GM19328 (cell line): ENCODE measurements around the gene EML6.
"Not testable (repeated sequence)": the region's sequence is repeated elsewhere in the genome, so short reads cannot be mapped to it uniquely, and the experiment has no call there.

Experiments
- ATAC-seq: cut with Tn5 transposase; IDR thresholded peaks from one replicate; pipeline ENCODE4 v1.9.1; 2021; ENCODE audit warnings: mild to moderate bottlenecking, moderate library complexity; ENCODE audit not compliant: unreplicated experiment

EML6 gene

DNA sequence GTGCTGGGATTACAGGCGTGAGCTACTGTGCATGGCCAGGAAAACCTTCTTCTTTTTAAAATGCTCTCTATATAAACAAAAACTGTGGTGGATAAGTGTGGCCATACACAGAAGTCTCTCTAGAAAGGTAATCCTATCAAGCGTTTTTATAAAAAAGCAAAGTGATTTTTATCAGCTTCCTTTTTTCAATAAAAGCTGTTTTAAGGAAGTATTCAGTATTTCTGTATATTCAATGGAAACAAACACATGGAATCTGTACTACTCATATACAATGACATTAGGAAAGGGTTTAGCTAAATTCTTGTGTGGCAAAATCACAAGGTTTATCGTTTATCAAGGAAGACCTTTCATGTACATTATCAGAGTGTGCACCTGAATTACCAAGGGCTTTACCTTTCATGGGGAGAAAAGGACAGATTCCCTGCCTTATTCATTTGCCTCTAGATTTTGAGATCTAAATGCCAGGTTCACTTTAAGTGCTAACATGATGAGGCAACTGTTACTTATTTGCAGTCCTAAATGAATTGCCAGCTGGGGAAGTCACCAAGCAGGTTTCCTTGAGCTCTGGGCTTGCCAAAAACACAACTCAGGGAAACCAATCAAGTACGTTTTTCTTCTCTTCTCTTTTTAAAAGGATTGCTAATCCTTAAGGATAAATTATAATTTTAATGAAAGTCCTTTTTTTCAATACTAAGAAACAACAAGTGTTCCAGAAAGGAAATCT lies 256.0 kb downstream of the EML6 start:
- no peak for ATAC-seq

DNA sequence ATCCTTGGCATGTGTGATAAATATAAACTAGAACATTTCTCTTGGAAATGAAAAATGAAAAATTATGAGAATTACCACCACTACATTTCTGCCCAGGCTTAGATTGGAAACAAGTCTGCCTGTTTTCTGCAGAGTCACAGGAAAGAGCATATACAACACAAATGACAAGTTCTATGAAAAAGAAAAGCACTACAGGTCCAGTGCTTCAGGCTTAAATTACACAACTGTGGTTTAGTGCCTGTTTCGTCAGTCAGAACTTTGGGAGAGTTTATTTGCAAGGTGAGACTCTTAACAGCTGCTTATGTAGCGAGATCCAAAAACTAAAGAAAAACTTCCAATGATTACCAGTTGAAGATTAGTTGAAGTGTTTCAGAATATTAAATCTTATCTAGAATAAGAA lies 257.9 kb downstream of the EML6 start:
- no peak for ATAC-seq

DNA sequence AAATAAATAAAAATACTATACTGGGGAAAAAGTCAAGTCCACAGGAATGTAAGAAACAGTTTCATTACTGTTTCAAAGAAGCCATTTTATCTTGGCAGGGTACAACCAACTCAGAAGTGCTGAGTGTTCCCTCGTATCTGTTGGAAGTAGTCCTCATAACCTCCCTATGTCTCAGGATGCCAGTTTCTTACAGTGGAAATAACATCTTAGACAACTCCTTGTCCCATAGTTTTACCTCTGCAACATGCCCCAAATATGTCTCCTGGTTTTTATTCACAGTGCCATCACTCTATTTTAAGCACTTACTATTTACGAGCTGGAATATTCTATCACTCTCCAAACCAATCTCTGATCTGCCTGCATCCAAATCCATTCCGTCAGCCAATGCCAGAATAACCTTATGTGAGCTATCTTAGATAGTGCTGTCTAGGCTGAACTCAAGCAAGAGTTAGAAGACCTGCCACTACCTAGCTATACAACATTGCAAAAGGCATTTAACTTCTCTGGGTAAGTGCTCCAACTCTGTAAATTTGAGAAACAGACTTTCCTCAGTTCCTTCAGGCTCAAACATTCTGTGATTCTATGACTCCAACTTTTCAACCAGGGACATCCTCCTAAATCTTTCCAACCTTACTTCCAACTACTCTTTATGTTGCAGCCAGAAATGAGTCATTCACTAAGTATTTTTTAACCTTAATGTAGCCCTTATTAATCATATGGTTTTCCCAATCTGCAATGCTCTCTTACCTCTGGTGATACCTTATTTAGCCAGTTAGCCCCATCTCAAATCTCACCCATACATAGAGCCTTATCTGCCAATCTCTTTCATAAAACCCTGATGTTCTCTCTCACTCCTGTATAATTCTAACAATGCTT lies 260.1 kb downstream of the EML6 start:
- no peak for ATAC-seq

DNA sequence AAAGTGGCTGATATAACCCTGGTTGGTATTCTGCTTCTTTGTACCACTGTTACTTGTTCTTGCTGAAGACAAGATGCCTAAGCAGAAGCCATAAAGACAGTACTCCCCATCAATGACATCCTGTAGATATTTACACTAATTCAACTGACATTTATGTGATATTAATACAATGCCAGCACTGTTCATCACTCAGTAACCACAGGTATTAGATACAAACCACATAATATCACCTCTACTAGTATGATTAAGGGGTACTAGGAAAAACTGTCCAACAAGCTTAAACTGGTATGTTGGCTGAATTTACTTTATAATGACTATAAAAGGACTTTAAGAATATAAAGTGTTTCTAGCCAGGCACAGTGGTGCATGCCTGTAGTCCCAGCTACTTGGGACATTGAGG lies 261.0 kb downstream of the EML6 start:
- ATAC-seq, result no peak

DNA sequence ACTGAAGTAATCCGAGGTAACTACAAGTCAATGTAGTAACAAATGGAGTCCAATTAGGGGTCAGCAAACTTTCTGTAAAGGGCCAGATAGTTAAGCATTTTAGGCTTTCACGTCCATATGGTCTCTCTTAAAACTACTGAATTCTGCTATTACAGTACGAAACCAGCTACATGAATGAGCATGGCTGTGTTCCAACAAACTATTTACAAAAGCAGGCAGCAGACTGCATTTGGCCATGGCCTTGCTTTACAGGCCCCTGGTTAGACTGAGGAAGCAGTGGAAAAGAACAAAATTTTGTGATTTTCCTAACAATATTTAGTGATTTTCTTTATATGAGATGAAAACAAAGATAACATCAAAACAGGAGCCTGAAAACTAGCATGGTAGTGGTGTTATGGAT lies 262.8 kb downstream of the EML6 start:
- no peak for ATAC-seq

DNA sequence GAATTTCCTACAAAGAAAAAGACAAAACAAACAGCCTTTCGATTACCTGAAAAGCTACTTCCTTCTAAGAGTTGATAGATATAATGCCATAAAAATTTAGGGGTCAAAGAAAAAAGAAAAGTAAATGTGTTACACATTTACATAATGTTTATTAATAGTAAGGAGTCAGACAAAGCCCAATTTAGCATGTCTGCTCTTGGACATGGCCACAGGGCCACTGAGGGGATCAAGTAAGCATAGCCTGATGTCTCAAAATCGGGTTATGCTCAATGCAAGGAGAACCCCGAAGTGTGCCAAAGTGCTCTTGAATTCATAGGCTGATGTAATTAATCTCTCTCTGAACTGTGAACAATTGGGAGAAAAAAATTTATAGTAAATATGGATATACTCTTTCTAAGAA lies 265.1 kb downstream of the EML6 start:
- ATAC-seq, result no peak

DNA sequence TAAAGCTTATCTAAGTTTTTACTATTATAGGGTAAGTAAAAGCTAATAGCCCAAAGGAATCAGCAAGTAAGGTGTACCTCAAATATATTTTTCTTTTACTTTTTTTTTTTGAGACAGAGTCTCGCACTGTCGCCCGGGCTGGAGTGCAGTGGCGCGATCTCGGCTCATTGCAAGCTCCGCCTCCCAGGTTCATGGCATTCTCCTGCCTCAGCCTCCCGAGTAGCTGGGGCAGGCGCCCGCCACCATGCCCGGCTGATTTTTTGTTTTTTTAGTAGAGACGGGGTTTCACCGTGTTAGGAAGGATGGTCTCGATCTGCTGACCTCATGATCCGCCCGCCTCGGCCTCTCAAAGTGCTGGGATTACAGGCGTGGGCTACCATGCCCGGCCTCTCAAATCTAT lies 267.2 kb downstream of the EML6 start:
- not testable (repeated sequence) for ATAC-seq

DNA sequence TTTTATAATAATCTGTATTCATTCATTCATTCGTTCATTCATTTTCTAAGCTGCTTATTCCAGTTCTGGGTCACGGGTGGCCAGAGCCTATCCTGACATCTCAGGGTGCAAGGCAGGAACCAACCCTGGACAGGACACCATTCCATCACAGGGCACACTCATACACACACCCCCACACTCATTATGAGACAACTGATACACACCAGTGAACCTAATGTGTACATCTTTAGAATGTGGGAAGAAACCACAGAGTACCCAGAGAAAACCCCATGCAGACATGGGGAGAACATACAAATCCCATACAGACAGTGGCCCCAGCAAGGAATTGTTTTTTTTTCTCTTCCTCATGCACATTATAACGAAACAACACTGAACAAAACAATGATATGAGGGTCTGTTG lies 272.1 kb downstream of the EML6 start:
- ATAC-seq, result peak; percentile 51

DNA sequence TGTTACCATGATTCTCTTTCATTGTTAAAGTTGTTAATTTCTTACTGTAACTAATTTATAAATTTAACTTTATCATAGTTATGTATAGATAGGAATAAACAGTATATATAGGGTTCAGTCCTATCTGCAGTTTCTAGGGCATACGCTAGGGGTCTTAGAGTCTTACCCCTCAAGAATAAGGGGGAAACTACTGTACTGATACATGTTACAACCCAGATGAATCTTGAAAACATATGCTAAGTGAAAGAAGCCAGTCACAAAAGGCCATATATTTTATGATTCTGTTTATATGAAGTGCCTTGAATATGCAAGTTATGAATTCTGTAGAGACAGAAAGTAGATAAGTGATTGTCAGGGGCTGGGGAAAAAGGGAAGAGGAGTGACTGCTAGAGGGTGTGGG lies 274.4 kb downstream of the EML6 start:
- no peak for ATAC-seq

DNA sequence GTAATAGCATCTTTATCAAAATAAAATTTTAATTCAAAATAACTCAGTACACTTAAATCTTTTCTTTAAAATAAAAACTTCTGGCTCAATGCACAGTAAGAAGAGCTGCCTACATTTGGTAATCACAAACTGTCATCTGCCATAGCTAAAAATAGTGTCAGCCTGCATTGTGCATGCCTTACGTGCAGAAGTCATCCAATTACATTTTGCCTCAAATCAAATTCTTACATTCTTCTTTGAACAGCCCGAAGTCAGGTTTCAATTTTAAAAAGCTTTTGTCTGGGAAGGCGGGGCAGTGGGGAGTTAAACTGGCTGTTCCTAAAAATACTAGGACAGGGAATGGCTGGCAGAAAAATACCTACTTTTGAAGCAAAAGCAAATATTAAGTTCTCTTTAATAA lies 275.7 kb downstream of the EML6 start:
- no peak for ATAC-seq

DNA sequence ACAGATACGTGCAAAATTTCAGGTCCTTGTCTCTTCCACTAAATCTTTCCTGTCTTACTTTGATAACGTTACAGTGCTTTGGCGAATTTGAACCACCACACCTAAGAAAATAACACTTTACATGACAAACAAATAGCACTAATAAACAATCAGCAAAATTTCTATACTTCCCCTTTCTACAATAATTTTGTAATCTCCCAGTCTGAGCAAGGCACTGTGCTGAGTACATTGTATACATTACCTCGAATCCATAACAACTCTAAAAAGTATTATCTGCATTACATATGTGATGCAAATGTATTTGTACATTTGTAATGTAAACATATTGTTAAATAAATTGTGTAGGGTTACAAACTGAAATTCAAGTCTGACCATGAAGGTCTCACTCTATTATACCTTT lies 276.9 kb downstream of the EML6 start:
- no peak for ATAC-seq

DNA sequence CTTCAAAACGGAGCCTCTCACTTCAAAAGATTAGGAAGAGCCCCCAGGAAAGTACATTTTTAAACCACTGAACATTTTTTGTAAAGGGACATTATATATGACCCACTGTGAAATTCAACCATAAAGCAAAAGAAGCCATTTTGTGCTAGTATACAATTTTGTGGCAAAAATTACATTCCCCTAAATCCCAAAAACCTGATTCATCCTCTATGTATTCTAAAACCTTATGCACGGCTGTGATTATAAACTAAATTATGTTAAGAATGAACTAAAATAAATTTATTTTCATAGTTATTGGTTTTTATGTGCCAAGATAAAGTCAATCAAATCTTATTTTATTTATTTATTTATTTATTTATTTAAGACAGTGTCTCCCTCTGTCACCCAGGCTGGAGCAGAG lies 278.3 kb downstream of the EML6 start:
- ATAC-seq, result no peak

DNA sequence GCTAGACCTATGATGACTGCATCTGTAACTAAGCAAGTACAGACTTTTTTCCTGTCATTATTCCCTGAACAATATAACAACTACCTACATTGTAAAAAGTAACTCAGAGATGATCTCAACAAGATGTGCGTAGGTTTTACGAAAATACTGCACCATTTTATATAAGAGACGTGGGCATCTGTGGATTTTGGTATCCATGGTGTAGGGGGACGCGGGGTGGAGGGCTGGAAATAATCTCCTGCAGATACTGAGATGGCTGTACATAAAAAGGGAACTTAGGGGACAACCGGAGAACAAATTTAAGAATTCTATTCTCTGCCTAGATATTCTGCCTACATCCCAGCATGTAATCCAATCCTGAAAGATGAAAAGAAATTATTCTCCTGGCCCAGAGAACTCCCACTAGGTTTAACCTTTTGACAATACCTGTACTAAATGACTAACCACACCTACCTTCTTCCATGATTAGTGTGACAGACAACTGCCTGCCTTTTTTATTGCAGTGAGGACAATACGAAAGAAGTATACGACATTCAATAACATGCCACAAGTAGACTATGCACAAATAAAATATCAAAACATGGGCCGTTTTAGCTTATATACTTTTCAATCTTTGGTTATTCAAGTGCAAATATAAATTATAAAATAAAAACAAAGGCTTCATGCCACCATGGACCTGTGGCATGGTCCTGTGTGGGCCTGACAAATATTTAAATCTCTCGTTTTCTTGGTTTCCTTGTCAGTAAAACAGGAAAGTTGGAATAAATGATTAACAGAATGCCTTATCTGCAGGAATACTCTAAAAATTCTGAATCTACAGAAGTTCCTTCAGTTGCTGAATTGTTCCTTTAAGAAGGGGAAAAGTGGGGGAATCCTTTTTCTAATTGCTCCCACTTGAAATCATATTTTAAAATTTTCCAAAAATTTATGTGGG lies 280.5 kb downstream of the EML6 start:
- no peak for ATAC-seq

DNA sequence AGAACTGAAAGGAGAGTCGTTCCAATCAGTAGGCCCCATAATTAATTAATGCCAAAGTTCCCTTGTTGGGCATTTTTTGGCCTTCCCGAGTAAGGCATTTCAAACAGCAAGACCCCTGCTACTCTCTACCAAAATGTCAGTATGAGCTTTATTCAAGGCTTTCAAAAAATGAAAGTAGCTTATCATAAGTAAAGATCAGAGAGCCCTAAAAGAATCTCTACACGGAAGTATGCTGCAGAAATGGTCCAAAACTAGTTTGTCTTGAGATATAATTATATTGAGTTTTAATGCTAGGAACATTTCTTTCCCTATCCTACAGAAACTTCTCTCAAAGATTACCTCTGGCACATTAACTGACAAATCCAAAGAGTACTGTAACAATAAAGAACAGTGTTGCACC lies 282.8 kb downstream of the EML6 start:
- ATAC-seq, result no peak

DNA sequence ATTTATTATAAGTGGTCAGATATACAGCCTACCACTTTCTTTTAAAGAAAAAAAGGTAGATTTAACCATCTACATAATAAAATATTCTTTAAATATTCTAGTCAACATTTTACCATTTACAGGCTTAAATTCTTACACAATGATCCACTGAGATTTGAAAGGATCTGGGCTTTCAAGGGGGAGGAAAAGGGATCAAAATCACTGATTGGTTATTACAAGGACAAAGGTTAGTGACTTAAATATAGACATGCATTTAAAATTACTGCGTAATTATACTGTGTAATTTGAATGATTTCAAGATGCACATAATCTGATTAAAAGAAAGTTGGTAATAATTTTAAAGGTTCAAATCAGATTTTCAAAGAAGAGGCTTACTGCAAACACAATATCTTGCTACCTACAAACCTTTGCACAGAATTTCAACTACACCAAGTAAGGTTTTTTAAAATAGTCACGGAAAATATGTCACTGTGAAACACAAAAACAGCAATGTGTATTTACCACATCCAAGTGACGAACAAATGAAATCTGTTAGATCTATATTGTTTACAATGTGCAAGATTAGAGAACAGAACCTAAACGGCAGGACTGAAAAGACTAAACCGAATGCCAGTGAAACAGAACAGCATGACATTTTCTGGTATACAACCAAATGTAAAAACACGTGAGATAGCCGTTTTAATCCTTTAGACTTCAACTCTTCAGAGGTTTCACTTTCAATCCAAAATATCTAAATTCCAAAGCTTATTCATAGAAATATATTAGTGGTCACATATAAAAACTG lies 286.0 kb downstream of the EML6 start:
- peak; percentile 19 for ATAC-seq

DNA sequence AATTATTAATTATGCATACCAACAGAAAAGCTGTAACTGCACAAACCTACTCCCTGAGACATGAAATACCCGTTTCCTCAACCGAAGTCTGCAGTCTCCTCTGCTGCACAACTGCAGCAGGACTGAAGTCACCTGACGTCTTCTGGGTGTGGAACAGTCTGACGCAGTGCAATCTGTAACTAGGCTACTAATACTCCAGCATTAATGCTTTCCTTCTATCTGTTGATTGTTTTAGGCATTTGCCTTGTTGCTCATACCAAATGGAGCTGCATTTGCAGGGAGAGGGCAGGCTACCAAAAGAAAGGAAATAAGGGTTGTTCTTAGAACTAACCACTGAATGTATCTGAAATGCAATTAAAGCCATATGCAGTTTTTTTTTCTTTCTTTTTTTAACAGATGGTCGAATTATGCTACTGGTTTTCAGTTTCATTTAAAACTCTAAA lies 286.7 kb downstream of the EML6 start:
- ATAC-seq, result peak; percentile 84

DNA sequence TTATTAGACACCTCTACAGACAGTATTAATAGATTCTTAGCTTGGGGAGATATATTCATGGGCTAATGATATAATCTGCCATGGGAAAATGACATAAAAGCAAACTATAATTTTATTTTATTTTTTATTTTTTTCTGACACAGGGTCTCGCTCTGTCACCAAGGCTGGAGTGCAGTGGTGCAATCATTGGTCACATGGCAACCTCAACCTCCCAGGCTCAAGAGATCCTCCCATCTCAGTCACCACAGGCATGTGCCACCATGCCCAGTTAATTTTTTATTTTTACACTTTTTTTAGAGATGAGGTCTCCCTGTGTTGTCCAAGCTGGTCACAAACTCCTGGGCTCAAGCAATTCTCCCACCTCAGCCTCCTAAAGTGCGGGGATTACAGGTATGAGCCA lies 287.5 kb downstream of the EML6 start:
- no peak for ATAC-seq

DNA sequence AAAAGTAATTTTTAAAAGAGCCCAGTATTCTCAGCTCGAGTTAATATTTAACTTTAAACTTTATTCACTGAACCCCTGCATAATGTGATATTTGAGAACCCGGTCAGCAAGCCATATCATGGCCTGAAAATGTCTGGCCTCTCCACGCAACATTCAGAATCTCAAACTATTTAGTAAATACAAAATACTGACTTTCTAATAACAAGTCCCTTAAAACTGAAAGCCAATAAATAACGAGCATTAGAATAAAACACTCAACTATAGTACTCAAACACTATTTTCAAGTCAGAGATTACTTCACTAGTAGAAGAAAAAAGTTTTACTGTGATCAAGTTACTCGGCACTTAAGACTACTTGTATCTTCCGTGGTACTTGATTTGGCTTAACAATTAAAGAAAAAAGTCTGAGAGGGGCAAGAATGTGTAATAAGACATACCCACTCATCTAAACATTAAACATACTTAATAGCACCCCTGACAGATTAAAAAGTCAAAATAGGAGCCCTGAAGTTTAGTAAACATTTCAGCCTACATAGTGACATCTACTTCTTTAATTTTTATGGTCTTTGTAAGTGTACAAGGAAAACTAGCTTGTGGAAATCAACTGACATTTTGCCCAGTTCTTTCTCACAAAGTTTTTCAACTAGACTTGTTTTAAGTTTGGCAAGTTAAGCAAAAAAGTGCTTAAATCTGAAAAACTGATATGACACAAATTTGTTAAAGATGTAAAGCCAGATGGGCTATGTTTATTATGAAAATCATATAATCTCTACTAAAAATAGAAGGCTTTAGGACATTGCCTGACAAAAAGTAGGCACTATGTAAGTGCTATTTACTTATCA lies 288.6 kb downstream of the EML6 start:
- no peak for ATAC-seq

DNA sequence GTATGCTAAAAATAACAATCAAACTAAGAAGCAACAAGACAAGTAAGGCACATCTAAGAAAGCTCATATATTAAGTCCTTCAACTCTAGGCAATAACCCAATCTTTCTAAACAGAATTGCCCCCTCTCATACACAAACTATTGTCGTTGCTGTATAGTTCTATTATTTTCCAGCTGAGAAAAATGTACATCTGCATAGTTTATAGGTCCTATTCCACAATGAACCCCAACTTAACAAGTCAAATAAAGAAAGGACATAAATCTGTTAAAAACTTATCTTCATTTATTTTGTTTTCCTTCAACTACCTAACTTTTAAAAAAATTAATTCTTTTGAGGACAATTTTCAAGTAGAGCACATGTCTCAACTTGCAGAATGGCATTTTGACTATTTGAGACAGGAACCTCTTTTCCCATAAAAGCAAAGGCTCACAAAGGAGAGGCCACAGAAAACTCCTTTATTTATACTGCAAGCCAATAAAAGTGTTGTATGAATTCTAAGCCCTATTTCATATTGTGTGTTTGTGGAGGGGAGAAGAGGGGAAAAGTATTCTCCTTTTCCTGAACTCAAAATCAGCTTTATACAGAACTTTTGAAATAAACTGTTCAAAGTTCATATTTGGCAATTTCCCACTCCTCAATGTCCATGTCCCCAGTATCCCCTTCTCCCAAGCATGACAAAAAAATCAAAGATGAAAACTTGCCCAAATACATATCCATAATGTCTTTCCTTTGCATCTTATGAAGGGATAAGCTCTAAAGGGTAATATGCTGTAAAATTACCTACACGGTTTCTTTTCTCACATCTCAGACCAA lies 289.4 kb downstream of the EML6 start:
- no peak for ATAC-seq
